PC-9 (cell line): ENCODE measurements around the gene DNM1. TPM values are rescaled to one million over a fixed set of nuclear protein-coding genes. Genes with fewer than 3 reads are reported as not detected.

Source experiments
- BruUV-seq: library from RNA; stranded (reverse); fragments of 400-500 nt; replicated peaks from 2 replicates; lab custom pipeline; 2021; lab: Mats Ljungman, UMichigan
- CTCF ChIA-PET: fragments of 300-600 bp; sonication (Branson Sonifier 250); formaldehyde crosslinking; loops from one replicate; lab custom pipeline; 2022; ENCODE audit warnings: antibody characterized with exemption; lab: Charles Lee
- POLR2A ChIA-PET: fragments of 300-600 bp; sonication (Branson Sonifier 250); formaldehyde crosslinking; loops from one replicate; lab custom pipeline; 2022; ENCODE audit warnings: antibody characterized with exemption; ENCODE audit not compliant: unreplicated experiment; lab: Charles Lee
- DNase-seq, 2 experiments: peaks; one replicate each; pipeline versions ENCODE4 v3.0.0 to v3.0.0-alpha.2; 2015 to 2022; ENCODE audit warnings: mixed read lengths in 1 of 2
- H2AFZ ChIP-seq: fragments of 200-600 bp; sonication (generic); 2 replicates; pipeline ENCODE4 v1.8.1; 2017; ENCODE audit warnings: antibody characterized with exemption
- H3F3A ChIP-seq: fragments of 200-600 bp; sonication (generic); 2 replicates; pipeline ENCODE4 v1.8.1; 2017; ENCODE audit warnings: antibody characterized with exemption, mild to moderate bottlenecking, low read depth; ENCODE audit not compliant: insufficient read depth
- H3K27ac ChIP-seq: fragments of 200-600 bp; sonication (generic); 2 replicates; pipeline ENCODE4 v1.6.1; 2016; ENCODE audit warnings: mixed run types
- H3K27me3 ChIP-seq: fragments of 200-600 bp; sonication (generic); 2 replicates; pipeline ENCODE4 v1.6.1; 2016; ENCODE audit warnings: low read depth, mixed run types; ENCODE audit not compliant: insufficient read depth
- H3K36me3 ChIP-seq: fragments of 200-600 bp; sonication (generic); 2 replicates; pipeline ENCODE4 v1.6.1; 2016; ENCODE audit warnings: low read depth, mixed run types
- H3K4me1 ChIP-seq: fragments of 200-600 bp; sonication (generic); replicated peaks from 2 replicates; pipeline ENCODE4 v1.6.1; 2016; ENCODE audit warnings: mixed run types; ENCODE audit not compliant: insufficient read depth
- H3K4me2 ChIP-seq: fragments of 200-600 bp; sonication (generic); 2 replicates; pipeline ENCODE4 v1.6.1; 2017; ENCODE audit warnings: mixed run types
- H3K4me3 ChIP-seq: fragments of 200-600 bp; sonication (generic); 2 replicates; pipeline ENCODE4 v1.6.1; 2016; ENCODE audit warnings: mixed run types
- H3K79me2 ChIP-seq: fragments of 200-600 bp; sonication (generic); 2 replicates; pipeline ENCODE4 v1.6.1; 2017; ENCODE audit warnings: low read depth, mixed run types
- H3K9me2 ChIP-seq: fragments of 200-600 bp; sonication (generic); 2 replicates; pipeline ENCODE4 v1.8.1; 2017; ENCODE audit warnings: mild to moderate bottlenecking; ENCODE audit not compliant: insufficient read depth
- H3K9me3 ChIP-seq: fragments of 200-600 bp; sonication (generic); 2 replicates; pipeline ENCODE4 v1.8.1; 2016; ENCODE audit warnings: low read depth; ENCODE audit not compliant: insufficient read depth
- H4K20me1 ChIP-seq: fragments of 200-600 bp; sonication (generic); 2 replicates; pipeline ENCODE4 v1.8.1; 2017; ENCODE audit not compliant: insufficient read depth
- CTCF ChIP-seq: fragments of 200-600 bp; sonication (generic); conservative IDR thresholded peaks from 2 replicates; pipeline ENCODE4 v1.6.1; 2017; ENCODE audit warnings: mixed run types, antibody characterized with exemption, mild to moderate bottlenecking, moderate library complexity
- EZH2 ChIP-seq: fragments of 200-600 bp; sonication (generic); IDR thresholded peaks from 2 replicates; pipeline ENCODE4 v1.8.0; 2017; ENCODE audit warnings: antibody characterized with exemption, low read depth
- intact Hi-C: fragments of 100-400 bp; cut with micrococcal nuclease; formaldehyde crosslinking; loops from one replicate; pipeline ENCODE4 v1.10.0; 2022; ENCODE audit not compliant: unreplicated experiment
- total RNA-seq: library from RNA; stranded (reverse); gene quantifications from 2 replicates; pipeline ENCODE4 v1.2.3, GENCODE V29; 2021

Gene DNM1
- total RNA-seq, 1 experiment from 2014 or later, result 134 TPM

DNA sequence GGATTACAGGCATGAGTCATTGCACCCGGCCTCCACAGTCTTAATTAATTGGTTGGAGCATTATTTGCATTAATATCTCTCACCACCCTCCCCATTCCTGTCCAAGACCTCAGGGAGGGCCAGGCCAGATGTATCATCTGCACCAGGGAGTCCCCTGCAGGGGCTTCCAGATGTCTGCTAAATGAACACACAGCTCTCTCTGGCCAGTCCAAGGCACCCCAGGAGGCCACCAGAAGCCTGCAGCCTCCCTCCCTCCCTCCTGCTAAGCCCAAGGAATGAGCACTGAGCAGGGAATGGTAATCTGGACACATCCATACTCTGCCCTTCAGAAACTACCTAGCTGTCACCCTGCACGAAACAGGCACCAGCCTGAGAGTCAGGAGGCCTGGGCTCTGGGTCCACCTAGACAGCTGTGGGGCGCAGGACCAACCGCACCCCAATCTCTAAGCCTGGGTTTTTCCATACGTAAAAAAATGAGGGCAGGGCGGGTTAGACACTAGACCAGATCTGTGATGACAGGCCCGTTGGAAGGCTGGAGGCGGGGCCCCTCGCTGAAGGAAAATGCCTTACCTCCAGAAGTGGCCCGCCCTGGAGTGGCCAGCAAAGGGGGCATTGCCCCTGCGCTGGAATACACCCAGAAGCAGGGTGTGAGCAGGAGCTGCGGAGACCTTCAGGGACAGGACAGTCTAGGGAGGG, 20.1 kb upstream of the DNM1 start:
- no peaks in the 10 kb centered on the region for H3K27me3 ChIP-seq
- no peaks in the 10 kb centered on the region for H4K20me1 ChIP-seq
- H3K27ac ChIP-seq, result no peak overlapping the region
- no peaks in the 10 kb centered on the region for H3K9me2 ChIP-seq
- H3K4me3 ChIP-seq, result no peak overlapping the region
- H3K36me3 ChIP-seq, result peaks cover 18% of the 10 kb centered on the region; the same call in 1 of the 2 replicates
- peaks cover 5% of the 10 kb centered on the region; the same call in 1 of the 2 replicates for H3F3A ChIP-seq
- POLR2A ChIA-PET, result no interaction called here
- no peak overlapping the region for H2AFZ ChIP-seq
- CTCF ChIA-PET, result no interaction called here
- no peaks in the 10 kb centered on the region for H3K79me2 ChIP-seq
- no peak for TF ChIP-seq EZH2
- no peak overlapping the region for H3K4me2 ChIP-seq
- intact Hi-C loops, result no loop called here
- no TSS peak for BruUV-seq
- no peak for DNase-seq
- peaks cover 2% of the 10 kb centered on the region; the same call in 1 of the 2 replicates for H3K4me1 ChIP-seq
- no peaks in the 10 kb centered on the region for H3K9me3 ChIP-seq

DNA sequence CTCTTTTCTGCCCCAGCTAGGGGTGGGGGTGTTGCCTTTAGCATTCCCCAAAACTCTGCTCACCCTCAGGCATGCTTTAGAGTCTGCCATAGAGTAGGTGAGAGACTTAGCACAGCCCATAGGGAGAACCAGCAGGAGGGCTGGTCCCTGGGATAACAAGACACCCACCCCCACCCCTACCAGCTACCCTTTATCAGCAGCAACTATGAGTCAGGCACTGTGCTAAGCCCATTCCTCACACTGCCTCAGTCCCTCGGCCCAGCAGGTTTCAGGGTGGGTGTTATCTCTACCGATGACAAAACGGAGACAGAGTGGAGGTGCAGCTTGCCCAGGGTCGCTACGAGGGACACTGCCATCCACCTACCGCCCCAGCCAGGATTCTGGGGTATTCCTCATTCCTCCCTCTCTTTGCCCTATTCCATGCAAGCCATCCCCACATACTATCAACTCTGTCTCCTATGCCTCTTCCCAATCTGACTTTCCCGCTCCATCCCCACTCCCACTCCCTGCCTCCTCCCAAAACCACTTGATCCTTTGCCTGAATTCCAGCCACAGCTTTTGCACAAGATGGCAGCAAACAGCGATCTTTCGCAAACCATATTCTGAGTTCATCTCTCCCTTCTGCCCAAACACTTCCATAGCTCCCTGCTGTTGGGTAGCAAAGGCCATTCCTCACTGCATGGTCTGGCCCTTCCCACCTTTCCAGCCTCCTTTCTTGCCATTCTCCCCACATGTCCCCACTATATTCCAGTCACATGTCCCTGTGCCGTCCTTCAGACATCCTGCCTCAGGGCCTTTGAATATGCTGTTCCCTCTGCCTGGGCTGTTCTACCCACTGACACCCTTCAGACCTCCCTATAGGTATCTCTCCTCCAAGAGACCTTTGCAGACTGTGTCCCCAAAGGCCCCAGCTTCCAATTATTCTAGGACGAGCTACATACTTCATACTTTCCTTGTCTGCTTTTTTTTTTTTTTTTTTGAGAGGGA, 16.9 kb upstream of the DNM1 start:
- Histone ChIP-seq H3K27ac (no peak overlapping the region), H3K36me3 (peaks cover 10% of the 10 kb centered on the region; the same call in 1 of the 2 replicates), H2AFZ (no peak overlapping the region), H3K4me2 (no peak overlapping the region), H3K79me2 (0 out of 2 replicates have a peak, but pooled peaks cover 4% of the 10 kb centered on the region), H3F3A (peaks cover 4% of the 10 kb centered on the region; the same call in 1 of the 2 replicates), H3K27me3 (no peaks in the 10 kb centered on the region), H3K9me2 (no peaks in the 10 kb centered on the region), H4K20me1 (no peaks in the 10 kb centered on the region), H3K4me1 (peaks cover 8% of the 10 kb centered on the region; the same call in 1 of the 2 replicates), H3K4me3 (no peak overlapping the region), H3K9me3 (no peaks in the 10 kb centered on the region)
- POLR2A ChIA-PET, result interaction anchor here (0.6 kb wide), 2 partner anchors 50 to 120 kb away, joined by 4 to 18 read pairs; no protein-coding TSS in a partner anchor
- DNase-seq, result no peak
- CTCF ChIA-PET, result interaction anchor here (1.0 kb wide), 1 partner anchor 68 kb away, joined by 8 read pairs; no protein-coding TSS in a partner anchor
- TF ChIP-seq EZH2, result no peak
- intact Hi-C loops, result no loop called here
- no TSS peak for BruUV-seq

DNA sequence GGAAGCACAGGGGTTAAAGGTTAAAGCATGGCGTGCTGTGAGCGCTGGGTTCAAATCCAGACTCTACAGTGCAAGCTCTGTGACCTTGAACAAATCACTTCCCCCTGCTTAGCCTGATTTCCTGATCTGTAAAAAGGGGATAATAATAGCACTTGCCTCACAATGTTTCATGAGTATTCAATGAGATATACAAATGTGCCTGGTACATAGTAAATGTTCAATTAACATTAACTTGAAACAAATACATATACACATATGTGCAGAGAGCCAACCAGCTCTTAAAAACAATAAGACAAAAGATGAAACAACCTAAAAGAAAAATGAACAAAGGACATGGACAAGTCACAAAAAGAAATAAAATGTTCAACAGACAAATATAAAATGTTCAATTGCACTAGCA, 15.8 kb upstream of the DNM1 start:
- Histone ChIP-seq H3K4me3 (no peak overlapping the region), H3K4me2 (no peak overlapping the region), H2AFZ (no peak overlapping the region), H3K9me2 (no peaks in the 10 kb centered on the region), H3K27ac (no peak overlapping the region), H3K36me3 (peaks cover 10% of the 10 kb centered on the region; the same call in 1 of the 2 replicates), H3F3A (peaks cover 8% of the 10 kb centered on the region), H3K79me2 (0 out of 2 replicates have a peak, but pooled peaks cover 4% of the 10 kb centered on the region), H3K9me3 (no peaks in the 10 kb centered on the region), H3K4me1 (peaks cover 8% of the 10 kb centered on the region), H4K20me1 (no peaks in the 10 kb centered on the region), H3K27me3 (no peaks in the 10 kb centered on the region)
- POLR2A ChIA-PET, result no interaction called here
- intact Hi-C loops, result no loop called here
- CTCF ChIA-PET, result interaction anchor here (1.0 kb wide), 1 partner anchor 69 kb away, joined by 8 read pairs; no protein-coding TSS in a partner anchor
- DNase-seq, result no peak
- no TSS peak for BruUV-seq
- TF ChIP-seq CTCF (no peak), EZH2 (no peak)
